Stimulated activated CD4-positive, alpha-beta T cell treated with anti-CD3 and anti-CD28 coated beads, Interleukin-15, amount 100 ng/mL, for 24 hours (primary cell): ENCODE results near the gene HS2ST1.
"Not testable (repeated sequence)": the region's sequence is repeated elsewhere in the genome, so short reads cannot be mapped to it uniquely, and the experiment has no call there.

ENCODE experiments used
- DNase-seq: peaks from one replicate; pipeline ENCODE4 v3.0.0-alpha.2; 2020

HS2ST1 gene

GRCh38 chr1:87028576-87028975 is 114.1 kb downstream of the HS2ST1 start:
- no peak for DNase-seq

DNA sequence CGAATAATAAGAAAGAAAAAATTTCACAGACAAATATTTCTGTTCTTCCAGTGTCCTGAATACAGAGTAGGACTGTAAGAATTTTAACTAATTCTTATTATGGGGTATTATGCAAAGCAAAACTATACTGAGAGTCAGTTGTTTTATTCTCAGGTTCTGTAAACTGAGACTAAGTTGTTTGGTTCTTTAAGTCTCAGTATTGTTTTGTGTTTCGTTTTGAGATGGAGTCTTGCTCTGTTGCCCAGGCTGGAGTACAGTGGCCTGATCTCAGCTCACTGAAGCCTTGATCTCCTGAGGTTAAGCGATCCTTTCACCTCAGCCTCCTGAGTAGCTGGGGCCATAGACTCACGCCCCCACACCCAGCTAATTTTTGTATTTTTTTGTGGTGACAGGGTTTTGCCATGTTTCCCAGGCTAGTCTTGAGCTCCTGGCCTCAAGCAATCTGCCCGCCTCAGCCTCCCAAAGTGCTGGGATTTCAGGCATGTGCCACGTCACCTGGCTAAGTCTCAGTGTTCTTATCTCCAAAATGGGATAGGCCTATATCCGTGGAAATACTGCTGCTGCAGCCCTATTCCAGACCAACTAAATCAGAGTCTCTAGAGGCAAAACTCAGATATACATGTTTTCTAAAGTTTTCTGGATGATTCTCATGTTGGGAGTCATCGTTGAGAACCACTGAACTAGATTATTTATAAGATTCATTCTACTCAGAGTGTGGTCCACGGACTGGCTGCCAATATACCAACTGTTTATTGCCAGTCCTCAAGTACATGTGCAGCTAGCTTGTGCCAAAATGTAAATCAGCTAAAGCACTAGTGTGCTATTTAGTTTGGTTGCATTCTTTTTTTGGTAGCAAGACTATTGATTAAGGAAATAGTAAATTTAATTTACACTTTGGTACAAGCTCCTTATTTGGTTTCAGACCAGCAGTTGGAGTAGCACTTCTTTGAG is 116.6 kb downstream of the HS2ST1 start:
- no peak for DNase-seq

DNA sequence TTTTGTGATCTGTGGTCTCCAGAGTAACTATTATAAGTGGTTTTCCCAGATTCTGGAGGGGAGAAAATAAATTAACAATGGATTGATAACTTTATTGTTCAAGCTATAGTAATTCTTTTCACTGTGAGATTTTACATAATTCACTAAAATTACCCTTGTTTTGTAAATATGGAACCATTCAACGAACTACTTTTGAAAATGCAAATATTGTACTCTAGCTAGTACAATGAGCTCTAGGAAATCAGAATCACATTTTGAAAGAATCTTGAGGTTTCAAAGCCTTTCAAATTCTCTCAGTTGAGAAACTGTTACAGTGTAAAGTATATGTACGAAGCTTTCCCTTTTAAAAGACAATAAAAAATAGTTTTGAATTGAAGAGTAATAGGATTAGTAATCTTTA is 119.9 kb downstream of the HS2ST1 start:
- DNase-seq: no peak

- DNase-seq: no peak
Measured at GRCh38 chr1:87039096-87039495, 124.7 kb downstream of the HS2ST1 start.

DNA sequence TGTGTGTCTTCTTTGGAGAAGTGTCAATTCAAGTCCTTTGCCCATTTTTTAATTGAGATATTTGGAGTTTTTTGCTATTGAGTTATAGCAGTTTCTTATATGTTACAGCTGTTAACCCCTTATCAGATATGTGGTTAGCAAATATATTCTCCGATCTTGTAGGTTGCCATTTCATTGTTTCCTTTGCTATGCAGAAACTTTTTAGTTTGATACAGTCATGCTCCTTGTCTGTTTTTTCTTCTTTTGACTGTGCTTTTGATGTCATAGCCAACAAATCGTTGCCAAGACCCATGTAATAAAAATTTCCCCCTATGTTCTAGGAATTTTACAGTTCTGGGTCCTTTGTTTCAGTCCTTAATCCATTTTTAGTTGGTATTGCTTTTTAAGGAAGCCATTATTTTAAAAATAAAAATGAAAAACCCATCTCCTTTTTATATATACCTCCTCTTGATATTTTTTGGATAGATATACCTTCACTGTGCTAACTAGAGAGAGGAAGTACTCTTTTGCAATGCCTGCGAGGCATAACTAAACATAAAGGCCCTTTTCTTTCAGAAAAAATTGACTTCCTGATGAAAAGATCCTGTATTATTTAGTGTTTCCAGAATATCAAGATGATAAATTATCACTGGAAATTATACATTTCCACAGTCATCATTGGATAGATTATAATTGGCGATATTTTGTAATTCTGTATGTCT is 127.8 kb downstream of the HS2ST1 start:
- no peak for DNase-seq

GRCh38 chr1:87044424-87044823 is 130.0 kb downstream of the HS2ST1 start:
- no peak for DNase-seq

DNA sequence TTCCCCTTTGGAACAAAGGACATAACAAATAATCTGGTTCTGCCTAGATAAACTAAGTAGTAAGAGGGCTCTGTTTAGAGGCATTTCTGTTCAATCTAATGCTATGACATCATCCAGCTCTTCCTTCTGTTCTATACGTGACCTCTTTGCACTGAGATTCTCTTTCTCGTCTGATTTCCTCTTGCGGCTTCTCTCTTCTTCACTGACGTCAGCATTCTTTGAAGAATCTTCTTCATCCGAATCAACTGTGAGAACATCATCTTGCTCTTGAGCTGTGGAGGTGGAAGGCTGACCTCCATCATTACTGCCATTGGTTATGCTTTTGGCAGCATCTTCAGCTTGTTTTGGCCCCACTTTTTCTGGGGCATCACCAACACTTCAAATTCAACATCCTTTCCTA is 130.4 kb downstream of the HS2ST1 start:
- DNase-seq: no peak

DNA sequence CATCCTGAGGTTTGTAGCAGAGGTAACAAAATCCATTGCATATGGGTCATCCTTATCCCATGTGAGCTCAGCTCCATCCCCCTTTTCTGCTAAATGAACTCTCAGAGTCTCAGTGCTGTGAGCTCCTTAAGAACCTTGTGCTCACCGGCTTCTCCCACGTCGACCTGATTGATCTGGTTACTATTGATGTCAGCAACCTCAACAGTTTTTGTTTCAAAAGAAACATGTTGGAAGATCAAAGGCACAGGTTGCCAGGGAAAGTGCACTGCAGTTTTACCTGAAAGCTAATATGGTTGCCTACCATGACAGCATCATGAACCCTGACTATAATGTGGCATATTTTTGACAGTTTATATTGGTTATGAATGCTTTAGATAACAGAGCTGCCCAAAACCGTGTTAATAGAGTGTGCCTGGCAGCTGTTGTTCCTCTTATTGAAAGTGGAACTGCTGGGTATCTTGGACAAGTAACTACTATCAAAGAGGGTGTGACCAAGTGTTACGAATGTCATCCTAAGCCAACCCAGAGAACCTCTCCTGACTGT is 131.4 kb downstream of the HS2ST1 start:
- DNase-seq: peak; percentile 60

DNA sequence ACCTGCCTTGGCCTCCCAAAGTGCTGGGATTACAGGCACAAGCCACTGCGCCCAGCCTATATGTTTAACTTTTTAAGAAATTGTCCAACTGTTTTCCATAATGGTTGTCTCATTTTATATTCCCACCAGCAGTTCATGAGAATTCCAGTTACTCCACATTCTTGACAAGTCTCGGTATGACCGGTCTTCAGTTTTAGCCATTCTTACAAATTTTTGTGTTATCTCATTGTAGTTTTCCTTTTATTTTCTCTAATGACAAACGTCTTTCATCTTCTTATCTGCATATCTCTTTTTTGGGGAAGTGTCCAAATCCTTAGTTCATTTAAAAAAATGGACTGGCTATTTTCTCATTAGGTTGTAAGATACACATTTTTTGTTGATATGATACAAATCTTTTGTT is 132.5 kb downstream of the HS2ST1 start:
- DNase-seq: no peak

DNA sequence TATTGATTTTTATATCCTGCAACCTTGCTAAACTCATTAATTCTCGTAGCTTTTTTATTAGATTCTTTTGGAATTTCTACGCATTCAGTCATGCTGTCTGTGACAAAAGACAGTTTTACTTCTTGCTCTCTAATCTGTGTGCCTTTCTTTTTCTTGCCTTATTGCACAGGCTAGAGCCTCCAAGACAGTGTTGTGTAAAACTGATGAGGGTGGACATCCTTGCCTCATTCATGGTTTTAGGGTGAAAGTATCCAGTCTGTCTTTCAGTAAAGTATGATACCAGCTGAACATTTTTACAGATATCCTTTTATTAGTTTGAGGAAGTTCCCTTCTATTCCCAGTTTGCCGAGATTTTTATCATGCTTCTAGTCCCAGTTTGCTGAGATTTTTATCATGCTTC is 133.8 kb downstream of the HS2ST1 start:
- no peak for DNase-seq

GRCh38 chr1:87051965-87052364 is 137.5 kb downstream of the HS2ST1 start:
- no peak for DNase-seq

- DNase-seq: no peak
Measured at GRCh38 chr1:87052400-87052799, 138.0 kb downstream of the HS2ST1 start.

DNA sequence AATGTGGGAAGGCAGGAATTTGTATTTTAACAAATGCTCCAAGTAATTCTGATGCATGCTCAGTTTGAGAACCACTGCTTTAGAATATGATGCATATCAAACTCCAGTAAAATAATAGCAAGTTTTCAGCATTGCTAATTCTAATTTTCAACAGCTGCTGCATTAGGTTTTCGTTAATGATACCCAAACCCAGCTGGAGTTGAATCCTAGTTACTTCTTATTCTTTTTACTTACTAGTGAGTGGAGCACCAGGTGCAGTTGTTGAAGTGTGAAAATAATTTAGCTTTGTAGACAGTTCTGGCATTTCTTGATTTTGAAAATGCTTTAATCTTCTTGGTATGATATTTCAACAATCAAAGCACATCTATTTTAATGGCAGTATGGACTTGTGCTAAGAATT is 138.5 kb downstream of the HS2ST1 start:
- no peak for DNase-seq

GRCh38 chr1:87053446-87053845 is 139.0 kb downstream of the HS2ST1 start:
- no peak for DNase-seq

- DNase-seq: no peak
Measured at GRCh38 chr1:87056974-87057373, 142.5 kb downstream of the HS2ST1 start.

DNA sequence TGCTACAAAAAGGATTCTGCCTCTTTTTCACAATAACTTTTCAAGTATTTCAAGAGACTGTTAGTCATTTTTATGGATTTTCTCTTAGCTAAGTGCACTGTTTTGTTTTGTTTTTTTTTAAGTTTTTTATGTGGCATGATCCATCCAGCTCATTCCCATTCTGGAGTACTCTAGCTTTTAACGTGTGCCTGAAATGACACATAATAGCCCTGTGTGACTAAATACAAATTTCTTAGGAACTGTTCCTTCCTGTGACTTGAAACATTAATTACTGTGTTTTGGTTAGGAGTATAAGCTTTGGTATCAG is 143.9 kb downstream of the HS2ST1 start:
- no peak for DNase-seq

GRCh38 chr1:87061742-87062156 is 147.3 kb downstream of the HS2ST1 start:
- no peak for DNase-seq

- DNase-seq: no peak
Measured at GRCh38 chr1:87062687-87063086, 148.3 kb downstream of the HS2ST1 start.

DNA sequence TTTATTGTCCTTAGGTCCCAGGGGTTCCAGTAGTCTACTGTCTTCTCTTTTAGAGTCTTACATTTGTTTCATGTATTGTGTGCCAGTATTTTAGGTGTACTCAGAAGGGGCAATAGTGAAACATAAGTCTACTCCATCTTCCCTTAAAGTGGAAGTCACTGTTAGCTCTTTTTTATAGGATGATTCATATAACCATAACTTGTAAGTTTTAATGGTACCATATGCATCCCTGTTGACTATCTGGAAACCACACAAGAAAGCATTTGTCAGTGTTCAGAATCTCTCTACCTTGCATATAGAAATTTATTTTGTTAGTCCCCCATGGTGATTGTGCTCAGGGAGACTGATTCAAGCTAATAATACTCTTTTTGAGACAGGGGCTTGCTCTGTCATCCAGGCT is 149.9 kb downstream of the HS2ST1 start:
- no peak for DNase-seq

DNA sequence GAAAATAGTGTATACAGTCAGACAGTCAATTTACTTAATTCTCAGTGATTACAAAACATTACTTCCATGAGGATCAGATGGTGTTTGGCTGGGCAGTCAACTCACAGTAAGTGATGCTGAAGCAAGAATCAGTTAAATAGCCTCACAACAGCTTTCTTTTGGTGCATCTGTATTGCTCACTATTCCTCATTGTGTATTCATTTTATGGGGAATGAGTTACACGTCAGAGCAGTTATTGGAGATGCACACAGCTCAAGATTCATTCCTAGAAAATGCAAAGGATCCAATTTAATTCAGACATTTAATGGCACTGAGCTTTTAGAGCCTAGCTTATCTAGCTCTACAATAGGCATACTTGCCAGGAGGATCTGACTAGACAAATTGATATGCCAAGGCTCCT is 150.6 kb downstream of the HS2ST1 start:
- DNase-seq: no peak

- DNase-seq: not testable (repeated sequence)
Measured at GRCh38 chr1:87066708-87067107, 152.3 kb downstream of the HS2ST1 start.

DNA sequence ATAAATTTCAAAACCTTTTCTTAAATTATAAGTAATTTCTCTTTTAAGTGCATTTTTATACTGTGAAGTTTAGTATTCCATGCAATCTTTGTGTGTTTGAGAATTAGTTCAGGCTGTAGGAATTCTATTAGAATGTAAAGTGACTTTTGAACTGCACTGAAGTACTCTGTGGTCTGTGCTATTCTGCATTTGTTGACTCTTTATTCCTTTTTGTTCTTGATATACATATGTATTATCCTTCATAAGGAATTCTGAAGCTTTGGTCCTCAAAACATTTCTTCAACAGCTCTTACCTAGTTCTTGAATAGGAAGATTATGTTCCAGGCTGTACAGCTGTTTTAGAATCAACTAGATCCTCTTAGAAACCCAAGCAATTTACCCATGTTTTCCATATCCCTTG is 158.0 kb downstream of the HS2ST1 start:
- DNase-seq: no peak

- no peak for DNase-seq
Measured at GRCh38 chr1:87072904-87073303, 158.5 kb downstream of the HS2ST1 start.
